ENCODE data around the gene KSR1.
"Not testable (repeated sequence)": the region's sequence is repeated elsewhere in the genome, so short reads cannot be mapped to it uniquely, and the experiment has no call there.

Gene KSR1

GRCh38 chr17:27496437-27496943 lies 40.2 kb downstream of the KSR1 start:
- no peak for DNase-seq

- DNase-seq: no peak
These were observed 40.7 kb downstream of the KSR1 start for GRCh38 chr17:27496971-27497370.

GRCh38 chr17:27497696-27498095 lies 41.4 kb downstream of the KSR1 start:
- no peak for DNase-seq

- DNase-seq: no peak
These were observed 42.5 kb downstream of the KSR1 start for GRCh38 chr17:27498615-27499309.

- DNase-seq: no peak
These were observed 43.4 kb downstream of the KSR1 start for GRCh38 chr17:27499451-27500265.

- not testable (repeated sequence) for DNase-seq
These were observed 45.1 kb downstream of the KSR1 start for GRCh38 chr17:27501338-27501737.

- no peak for DNase-seq
These were observed 46.5 kb downstream of the KSR1 start for GRCh38 chr17:27502526-27503324.

GRCh38 chr17:27503611-27504010 lies 47.4 kb downstream of the KSR1 start:
- no peak for DNase-seq

- no peak for DNase-seq
These were observed 48.1 kb downstream of the KSR1 start for GRCh38 chr17:27504188-27504995.

GRCh38 chr17:27506348-27507218 lies 50.3 kb downstream of the KSR1 start:
- no peak for DNase-seq

- DNase-seq: no peak
These were observed 55.1 kb downstream of the KSR1 start for GRCh38 chr17:27511168-27511883.

GRCh38 chr17:27512031-27512430 lies 55.8 kb downstream of the KSR1 start:
- DNase-seq: no peak

- no peak for DNase-seq
These were observed 56.5 kb downstream of the KSR1 start for GRCh38 chr17:27512511-27513346.

- DNase-seq: no peak
These were observed 57.6 kb downstream of the KSR1 start for GRCh38 chr17:27513849-27514248.

- no peak for DNase-seq
These were observed 58.6 kb downstream of the KSR1 start for GRCh38 chr17:27514595-27515413.

- DNase-seq: no peak
These were observed 61.8 kb downstream of the KSR1 start for GRCh38 chr17:27518048-27518447.

GRCh38 chr17:27518545-27519521 lies 62.6 kb downstream of the KSR1 start:
- no peak for DNase-seq

- no peak for DNase-seq
These were observed 63.3 kb downstream of the KSR1 start for GRCh38 chr17:27519550-27519949.
